GM11168 (cell line): ENCODE measurements around the gene KASH5.
"Not testable (repeated sequence)": the region's sequence is repeated elsewhere in the genome, so short reads cannot be mapped to it uniquely, and the experiment has no call there.

ENCODE experiments used
- in situ Hi-C: fragments of 300-500 bp; cut with MboI; formaldehyde crosslinking; loops from one replicate; pipeline ENCODE4 v1.12.0; 2022; ENCODE audit warnings: low sequenced_read_pairs; ENCODE audit not compliant: unreplicated experiment

Gene KASH5

DNA sequence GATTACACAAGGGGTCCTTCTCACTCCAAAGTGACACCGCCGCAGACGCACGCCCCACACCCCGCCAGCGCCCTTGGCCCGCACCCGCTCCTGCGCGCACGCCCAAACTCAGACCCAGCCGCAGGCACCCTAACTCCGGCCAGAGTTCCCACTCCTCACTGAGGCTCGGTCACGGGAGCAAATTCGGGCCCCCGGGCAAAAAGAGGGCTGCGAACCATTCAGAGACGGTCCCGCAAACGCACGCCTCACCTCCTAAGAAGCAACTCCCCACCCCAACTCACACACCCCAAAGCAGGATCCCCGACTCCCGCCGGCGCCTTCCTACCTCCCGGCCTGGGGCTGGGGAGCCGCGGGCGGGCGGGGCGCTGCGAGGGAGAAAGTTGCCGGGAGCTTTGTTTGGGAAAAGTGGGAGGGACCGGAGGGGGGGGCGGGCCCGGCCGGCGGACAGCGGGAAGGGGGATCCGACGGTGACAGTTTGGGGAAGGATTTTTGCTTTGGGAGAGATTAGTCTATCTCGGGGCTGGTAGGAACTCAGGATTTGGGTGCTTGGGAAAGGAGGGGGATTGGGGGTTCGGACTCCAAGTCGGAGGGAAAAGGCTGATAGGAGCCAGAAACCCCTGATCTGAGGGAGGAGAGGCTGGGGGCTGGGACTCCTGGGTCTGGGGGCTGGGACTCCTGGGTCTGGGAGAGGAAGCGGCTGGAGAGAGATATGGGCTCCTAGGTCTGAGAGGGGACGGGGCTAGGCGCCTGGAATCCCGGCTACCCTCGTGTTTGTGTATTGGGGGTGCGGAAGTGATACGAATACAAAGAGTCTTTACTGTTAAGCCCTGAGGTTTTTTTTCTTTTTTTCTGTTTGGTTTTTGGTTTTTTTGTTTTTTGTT, 25.8 kb upstream of the KASH5 start, which contains the start of gene TEAD2:
Gene TEAD2 (minus strand): TSS at position 369 of the 881 bp plus-strand sequence. CDS start 2,341 bp downstream, outside the sequence.
- in situ Hi-C loops = no loop called here

DNA sequence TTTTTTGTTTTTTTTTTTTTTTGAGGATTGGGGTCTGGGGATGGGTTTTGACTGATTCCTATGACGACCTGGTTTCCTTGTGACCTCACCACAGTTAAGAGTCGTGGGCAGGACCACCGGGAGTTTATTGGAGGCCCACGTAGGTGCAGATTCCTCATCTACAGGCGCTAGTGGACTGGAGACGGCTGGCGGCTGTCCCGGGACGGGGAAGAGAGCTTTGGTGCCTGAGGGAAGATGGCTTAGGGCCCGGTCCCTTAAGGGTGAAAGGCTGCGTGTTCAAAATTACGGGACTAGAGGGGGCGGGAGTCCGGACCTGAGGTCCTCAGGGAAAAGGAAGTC, 25.2 kb upstream of the KASH5 start:
- in situ Hi-C loops = no loop called here

DNA sequence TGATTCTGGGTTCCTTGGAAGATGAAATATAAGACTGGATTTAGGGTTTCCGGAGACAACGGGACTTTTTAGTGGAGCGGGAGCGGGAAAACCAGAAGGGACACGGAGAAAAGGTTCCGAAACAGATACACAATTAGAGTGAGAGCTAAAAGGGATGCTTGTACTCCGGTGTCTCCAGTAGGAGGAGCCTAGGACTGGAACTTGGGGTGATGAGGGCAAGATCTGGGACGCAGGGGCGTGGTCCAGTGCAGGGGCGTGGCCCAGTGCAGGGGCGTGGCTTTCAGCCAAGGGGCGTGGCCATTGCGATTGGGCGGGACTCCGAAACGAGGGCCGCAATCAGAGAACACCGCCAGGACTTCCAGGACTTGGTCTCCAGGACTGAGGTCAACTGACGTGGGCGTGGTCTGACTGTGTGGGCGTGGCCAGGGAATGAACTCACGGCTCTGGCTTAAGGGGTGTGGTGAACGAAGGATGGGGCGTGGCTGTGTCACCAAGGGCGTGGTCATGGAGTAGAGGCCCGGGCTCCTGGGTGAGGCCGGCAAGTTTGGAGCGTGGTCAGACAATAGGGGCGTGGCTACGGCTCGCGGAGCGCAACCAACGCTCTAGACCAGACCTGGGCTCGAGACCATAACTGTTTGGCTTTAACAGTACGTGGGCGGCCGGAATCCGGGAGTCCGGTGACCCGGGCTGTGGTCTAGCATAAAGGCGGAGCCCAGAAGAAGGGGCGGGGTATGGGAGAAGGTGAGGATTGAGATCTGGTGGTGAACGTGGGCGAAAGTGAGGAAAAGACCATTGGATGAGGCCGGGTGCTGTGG, 24.6 kb upstream of the KASH5 start, which contains the start of gene DKKL1:
Gene DKKL1 (plus strand): TSS at position 610 of the 815 bp plus-strand sequence. CDS start 122 bp downstream, at position 732.
- in situ Hi-C loops = no loop called here

DNA sequence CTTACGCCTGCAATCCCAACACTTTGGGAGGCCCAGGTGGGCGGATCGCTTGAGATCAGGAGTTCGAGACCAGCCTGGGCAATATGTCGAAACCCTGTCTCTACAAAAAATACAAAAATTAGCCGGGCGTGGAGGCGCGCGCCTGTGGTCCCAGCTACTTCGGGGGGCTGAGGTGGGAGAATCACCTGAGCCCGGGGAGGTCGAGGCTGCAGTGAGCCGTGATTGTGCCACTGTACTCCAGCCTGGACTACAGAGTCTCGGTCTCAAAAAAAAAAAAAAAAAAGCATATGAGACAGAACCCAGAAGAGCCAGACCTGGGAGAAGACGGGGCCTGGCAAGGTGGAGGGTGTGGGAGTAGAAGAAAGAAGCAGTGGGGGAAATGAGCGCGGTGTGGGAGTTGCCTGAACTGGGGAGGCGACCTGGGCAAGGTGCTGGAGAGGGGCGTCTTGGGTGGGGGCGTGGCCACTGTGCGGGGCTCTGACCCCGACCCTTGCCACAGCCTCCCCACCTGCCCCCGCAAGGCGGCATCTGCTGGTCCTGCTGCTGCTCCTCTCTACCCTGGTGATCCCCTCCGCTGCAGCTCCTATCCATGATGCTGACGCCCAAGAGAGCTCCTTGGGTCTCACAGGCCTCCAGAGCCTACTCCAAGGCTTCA, 23.8 kb upstream of the KASH5 start:
- in situ Hi-C loops = no loop called here

DNA sequence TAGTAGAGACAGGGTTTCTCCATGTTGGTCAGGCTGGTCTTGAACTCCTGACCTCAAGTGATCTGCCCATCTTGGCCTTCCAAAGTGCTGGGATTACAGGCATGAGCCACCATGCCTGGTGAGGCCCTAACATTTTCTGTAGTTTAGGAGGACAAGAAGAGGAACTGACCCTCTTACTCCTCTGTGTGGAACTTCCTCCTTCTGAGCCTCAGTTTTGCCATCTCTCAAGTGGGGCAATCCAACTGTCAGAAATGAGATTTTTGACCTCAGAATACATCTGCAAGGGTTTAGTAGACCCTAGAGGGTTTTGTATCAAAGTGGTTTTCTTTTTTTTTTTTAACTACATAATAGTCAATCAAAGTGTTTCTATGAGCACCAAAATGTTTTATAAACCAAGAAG, 21.9 kb upstream of the KASH5 start:
- in situ Hi-C loops = no loop called here

DNA sequence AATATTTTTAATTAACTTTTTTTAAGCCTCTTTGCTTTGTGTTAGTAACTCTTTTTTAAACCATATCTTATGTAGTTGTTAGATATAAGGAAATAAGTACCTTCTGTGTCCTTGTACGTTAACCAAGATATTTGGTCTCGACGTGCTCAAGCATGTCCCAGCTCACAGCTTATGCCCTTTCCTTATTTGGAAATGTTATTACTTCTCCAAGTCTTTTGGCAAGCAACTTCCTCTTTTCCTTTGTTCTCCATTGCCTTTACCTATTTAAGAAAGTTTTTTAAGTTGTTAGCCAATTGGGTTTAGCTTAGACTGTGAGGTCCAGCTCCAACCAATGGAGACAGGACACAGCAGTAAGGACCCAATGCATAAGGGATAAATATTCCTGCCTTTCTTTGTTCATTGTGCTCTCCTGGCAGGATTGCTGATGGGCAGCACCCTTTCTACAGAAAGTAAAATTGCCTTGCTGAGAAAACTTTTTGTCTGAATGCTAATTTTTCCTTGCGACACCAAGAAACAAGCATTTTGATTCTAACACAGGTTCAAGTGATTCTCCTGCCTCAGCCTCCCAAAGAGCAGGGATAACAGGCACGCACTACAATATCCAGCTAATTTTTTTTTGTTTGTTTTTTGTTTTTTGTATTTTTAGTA, 19.2 kb upstream of the KASH5 start:
- in situ Hi-C loops = no loop called here

DNA sequence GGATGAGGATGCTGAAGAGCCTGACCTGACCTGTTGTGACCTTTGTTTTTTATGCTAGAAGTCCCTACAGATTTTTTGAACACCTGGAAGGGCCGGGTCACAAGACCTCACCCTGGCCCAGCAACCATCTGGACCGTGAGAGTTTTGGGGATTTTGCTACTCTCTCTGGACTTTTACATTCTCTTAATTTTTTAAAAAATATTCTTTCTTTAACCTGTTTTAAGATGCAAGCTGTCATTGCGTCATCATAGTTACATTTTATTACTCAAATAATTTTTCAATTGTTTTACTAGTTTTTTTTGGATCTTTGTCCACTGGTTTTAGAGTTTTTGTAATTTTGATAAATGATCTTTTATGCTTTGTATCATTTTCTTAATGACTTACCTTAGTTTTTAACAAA, 16.9 kb upstream of the KASH5 start:
- in situ Hi-C loops = no loop called here

DNA sequence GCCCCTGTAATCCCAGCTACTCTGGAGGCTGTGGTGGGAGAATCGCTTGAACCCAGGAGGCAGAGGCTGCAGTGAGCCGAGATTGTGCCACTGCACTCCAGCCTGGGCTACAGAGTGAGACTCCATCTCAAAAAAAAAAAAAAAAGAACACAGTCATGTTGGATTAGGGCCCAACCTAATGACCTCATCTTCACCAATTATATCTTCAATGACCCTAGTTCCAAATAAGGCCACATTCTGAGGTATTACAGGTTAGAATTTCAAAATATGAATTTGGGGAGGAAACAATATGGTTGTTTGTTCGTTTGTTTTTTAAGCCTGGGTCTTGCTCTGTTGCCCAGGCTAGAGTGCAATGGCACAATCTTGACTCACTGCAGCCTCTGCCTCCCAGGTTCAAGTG, 14.9 kb upstream of the KASH5 start:
- in situ Hi-C loops = not testable (repeated sequence)

DNA sequence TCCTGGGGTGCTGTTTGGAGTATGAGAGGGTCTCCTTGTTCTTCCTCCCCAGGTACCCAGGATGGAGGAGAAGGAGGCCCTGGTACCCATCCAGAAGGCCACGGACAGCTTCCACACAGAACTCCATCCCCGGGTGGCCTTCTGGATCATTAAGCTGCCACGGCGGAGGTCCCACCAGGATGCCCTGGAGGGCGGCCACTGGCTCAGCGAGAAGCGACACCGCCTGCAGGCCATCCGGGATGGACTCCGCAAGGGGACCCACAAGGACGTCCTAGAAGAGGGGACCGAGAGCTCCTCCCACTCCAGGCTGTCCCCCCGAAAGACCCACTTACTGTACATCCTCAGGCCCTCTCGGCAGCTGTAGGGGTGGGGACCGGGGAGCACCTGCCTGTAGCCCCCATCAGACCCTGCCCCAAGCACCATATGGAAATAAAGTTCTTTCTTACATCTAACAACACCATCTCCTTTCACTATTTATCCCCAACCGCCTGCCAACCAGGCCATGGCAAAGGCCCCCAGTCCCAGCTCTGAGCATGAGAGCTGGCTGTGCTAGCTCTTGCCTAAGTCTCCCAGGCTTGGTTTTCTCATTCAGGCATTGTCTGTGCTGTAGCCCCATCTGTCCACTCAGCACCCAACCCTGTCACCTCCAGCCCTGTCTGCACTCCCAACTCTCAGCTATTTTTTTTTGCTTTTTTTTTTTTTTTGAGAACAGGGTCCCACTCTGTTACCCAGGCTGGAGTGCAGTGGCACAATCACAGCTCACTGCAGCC, 13.2 kb upstream of the KASH5 start:
- in situ Hi-C loops = no loop called here

DNA sequence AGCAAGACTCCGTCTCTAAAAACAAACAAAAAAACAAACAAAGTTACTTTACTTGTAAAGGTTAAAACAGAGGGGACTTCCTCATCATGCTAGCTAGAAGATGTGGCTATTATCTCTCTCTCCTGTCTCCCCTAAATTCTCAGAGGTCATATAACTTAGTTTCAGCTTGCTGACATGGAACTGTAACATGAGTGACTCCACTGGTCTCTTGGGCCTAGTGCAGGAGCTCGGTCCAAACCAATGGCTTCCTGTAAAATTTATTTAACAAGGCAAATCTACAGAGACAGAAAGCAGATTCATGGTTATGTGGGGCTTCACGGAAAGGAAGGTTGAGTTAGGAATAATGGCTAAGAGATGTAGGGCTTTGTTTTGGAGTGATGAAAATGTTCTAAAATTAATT, 9.5 kb upstream of the KASH5 start:
- in situ Hi-C loops = no loop called here

DNA sequence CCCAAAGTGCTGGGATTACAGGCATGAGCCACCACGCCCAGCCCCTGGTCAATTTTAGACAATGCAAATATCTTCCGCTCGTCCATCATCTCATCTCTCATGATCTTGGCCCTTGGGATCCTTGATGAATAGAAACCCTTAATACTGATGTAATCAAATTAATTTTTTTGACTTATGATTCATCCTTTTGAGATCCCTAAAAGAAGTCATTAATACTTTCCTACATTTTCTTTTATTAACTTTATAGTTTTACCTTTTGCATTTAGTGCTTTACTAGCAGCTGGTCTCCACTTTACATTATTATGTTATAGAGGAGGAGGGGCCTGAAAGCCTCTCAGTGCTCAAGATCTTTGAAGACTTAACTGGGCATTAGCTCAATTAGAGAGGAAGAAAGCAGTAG, 7.7 kb upstream of the KASH5 start:
- in situ Hi-C loops = no loop called here

DNA sequence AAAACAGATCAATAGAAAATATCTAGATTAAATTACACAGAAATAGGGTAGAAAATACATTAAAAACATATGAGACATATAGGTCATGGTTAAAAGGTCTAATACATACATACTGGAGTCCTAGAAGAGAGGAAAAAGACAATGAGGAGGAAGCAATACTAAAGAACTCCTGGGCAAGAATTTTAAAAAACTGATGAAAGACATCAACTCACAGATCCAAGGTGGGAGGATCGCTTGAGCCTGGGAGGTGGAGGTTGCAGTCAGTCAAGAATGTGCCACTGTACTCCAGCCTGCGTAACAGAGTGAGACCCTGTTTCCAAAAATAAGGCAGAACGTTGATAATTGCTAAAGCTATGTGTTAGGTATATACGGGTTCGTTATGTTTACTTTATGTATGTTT, 5.4 kb upstream of the KASH5 start:
- in situ Hi-C loops = no loop called here

DNA sequence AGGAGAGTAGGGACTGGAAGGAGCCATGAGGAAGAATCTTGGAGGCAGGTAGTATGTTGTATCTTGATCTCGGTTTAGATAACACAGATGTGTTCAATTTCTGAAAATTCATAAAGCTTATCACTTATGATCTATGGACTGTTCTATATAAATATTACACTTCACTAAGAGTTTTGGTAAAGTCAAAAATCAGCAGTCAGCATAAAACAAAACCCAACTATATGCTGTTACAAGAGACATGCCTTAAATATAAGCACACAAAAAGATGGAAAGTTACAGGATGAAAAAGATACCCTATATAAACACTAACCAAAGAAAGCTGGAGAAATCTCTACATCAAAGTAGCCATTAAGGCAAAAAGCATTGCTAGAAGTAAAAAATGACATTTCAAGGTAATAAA, 4.5 kb upstream of the KASH5 start:
- in situ Hi-C loops = no loop called here

DNA sequence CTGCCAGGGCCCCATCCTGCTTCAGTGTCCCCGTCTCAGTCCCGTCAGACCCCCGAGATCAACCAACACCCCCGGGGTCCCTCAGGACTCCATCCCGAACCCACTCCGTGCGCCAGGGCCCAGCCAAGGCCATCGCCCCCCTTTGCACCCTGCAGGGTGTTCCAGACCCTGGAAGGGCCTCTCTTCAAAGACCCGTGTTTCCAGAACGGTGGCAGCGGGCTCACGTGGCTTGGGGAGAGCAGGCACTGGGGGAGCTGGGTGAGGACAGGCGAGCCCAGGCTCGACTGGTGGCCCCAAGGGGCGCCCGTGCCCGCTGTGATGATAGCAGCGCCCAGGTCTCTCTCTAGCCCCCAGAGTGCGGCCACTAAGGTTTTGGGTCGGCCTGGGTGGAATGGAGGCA, 1.4 kb downstream of the KASH5 start:
- in situ Hi-C loops = no loop called here

DNA sequence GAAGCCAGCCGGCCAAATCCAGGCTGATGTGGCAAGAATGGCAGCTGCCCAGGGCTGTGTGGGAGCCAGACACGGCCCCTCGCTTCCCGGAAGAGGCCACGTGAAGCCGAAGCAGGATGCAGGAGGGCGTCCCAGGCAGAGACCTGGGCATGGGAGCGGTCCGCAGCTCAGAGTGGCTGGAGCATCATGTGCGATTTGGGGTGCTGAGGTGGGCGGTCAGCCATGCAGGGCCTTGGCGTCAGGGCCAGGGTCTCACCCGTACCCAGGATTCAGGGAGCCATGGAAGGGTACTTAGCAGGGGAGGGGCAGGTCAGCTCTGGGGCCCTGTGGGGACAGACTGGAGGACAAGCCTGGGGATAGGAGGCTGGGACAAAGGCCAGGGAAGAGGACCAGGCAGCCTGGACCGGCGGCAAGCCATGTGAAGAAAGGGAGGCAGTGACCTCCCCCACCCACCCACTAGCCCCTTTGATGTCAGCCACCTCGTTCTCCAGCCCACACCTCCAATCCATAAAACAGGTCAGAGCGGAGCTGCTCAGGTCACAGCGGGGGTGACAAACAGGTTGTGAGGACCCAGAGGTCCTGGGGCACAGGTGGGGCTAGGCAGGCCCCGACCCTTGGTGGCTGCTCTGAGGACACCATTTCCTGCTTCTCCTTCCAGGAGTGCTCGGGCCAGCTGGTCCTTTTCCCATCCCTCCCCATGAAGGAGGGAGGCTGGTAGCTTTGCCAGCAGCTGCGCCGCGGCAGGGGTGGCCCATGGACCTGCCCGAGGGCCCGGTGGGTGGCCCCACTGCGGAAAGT, 2.3 kb downstream of the KASH5 start:
- in situ Hi-C loops = loop anchor here (5.0 kb wide), 1 partner anchor 37 kb away; the partner anchor contains the start of gene GFY

DNA sequence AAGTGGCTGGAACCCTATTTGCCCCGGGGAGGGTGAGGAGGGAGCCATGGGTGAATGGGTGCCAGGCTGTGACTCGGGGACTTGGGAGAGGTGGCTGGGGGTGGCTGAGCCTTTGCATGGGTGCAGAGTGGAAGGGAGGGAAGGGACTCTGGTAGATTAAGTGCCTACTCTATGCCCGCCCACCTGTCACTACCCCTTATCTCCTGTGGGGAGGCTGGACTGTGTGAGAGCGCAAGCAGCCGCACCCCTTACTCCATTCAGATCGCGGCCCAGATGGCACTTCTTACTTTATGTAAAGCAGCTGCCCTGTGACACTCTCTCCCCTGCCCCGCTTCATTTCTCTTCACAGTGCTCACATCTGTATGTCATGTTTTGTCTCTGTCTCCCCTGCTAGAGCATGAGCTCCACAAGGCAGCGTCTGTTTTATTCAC, 2.9 kb downstream of the KASH5 start:
- in situ Hi-C loops = loop anchor here (5.0 kb wide), 1 partner anchor 36 kb away; the partner anchor contains the start of gene GFY

DNA sequence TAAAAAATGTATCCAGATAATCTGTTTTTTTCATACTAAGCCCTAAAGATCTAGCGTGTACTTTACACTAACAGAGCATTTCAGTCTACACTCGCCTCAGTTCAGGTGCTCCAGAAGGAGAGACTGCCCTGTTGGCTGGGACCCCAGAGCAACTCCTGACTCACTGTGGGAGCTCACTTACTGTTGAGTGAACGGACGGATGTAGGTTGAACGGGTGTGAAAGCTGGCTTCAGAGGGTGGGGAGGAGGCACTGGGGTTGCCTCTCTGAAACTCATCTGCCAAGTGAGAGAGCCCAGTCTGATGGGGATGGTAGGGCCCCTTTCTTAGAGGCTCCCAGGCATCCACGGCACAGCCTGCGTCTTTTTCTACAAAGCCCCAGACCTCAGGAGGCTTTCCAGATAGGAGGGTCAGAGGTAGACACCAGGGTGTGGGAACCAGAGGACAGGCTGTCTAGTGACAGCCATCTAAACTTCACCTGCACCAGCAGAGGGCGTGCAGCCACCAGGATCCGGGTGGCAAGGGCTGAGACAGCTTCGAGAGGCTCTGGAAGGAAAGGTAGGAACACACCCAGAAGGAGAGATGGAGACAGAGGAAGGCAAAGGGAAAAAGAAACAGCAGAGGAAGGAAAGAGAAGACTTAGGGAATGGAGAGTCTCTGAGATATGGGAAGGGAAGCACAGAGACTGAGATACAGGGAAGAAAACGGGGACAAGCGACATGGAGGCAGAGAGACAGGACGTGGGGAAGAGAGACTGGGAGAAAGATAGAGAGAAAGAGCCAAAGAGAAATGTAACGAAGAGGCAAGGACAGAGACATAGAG, 3.7 kb downstream of the KASH5 start:
- in situ Hi-C loops = loop anchor here (5.0 kb wide), 1 partner anchor 36 kb away; the partner anchor contains the start of gene GFY

DNA sequence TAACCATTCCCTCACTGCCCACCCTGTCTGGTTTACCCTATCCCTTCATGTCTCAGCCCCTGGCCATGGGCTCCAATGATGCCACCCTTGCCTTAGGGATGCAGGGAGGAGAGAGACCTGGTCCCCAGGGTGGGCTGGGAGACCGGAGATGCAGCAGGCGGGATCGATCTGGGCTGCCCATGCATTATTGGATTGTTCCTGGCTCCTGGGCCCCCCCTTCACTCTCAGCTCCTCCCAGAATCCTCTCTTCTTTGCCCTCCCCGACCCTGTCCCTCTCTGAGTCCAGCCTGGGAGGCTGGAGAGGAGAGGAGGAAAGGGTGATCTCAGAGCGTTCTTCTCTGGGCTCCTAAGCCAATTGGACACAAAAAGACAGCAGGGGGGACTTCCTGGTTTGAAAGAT, 5.8 kb downstream of the KASH5 start:
- in situ Hi-C loops = loop anchor here (5.0 kb wide), 1 partner anchor 33 kb away; the partner anchor contains the start of gene GFY
